ENCODE data around the gene ORC5. TPM values are rescaled to one million over a fixed set of nuclear protein-coding genes. Genes with fewer than 3 reads are reported as not detected.

The ORC5 gene
- total and polyA plus RNA-seq, 2 donors from 2014 or later, result 13.2 to 18.4 TPM

- no peak for TF ChIP-seq CTCF (IDR thresholded peaks at IDR 0.05; ENCODE audit: borderline replicate concordance, extremely low read depth, insufficient read depth)
- Histone ChIP-seq H3K27me3 (ENCODE audit: control insufficient read depth, insufficient read depth, low read length) (no peaks in the 10 kb centered on the region), H3K9ac (ENCODE audit: low read length in 3 of 3) (no peak overlapping the region), H3K4me3 (ENCODE audit: low read length in 3 of 3) (no peak overlapping the region), H3K36me3 (ENCODE audit: control insufficient read depth in 2 of 3, insufficient read depth in 3 of 3, low read length in 3 of 3) (peaks cover 0 to 14% (median 11%) of the 10 kb centered on the region in 3 donors), H3K4me1 (ENCODE audit: control insufficient read depth in 2 of 3, insufficient read depth in 2 of 3, low read depth in 1 of 3, low read length in 3 of 3) (no peaks in the 10 kb centered on the region), H3K27ac (ENCODE audit: low read depth in 2 of 2, low read length in 2 of 2) (no peak overlapping the region), H3K9me3 (ENCODE audit: control insufficient read depth in 2 of 3, insufficient read depth in 1 of 3, low read length in 3 of 3) (no peaks in the 10 kb centered on the region)
- intact Hi-C loops (cut with DNase I), result no loop called here
- FAIRE-seq (no peak), DNase-seq (no peak)
These were observed 71.9 kb downstream of the ORC5 start for GRCh38 chr7:104135760-104136558.

DNA sequence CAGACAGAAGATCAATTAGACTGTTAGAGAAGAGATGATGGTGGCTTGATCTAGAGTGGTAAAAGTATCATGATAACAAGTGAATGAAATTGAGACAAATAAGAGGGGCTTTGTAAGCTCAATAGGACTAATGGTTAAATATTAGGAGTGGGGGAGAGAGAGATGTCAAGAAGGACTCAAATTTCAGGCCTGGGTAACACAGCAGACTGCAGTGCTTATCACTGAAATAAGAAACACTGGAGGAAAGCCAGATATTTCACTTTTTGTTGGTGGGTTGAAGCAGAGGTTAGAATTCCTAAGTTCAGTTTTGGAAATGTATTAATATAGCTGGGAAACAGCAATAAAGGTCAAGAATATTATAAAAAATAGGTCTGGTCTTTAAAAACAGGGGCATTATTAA lies 74.6 kb downstream of the ORC5 start:
- intact Hi-C loops (cut with DNase I), result no loop called here
- no peaks in the 10 kb centered on the region for H3K9me3 ChIP-seq (ENCODE audit: control insufficient read depth in 2 of 3, insufficient read depth in 1 of 3, low read length in 3 of 3)
- H3K4me3 ChIP-seq (ENCODE audit: low read length in 3 of 3), result no peak overlapping the region
- H3K9ac ChIP-seq (ENCODE audit: low read length in 3 of 3), result no peak overlapping the region
- no peak for TF ChIP-seq CTCF (IDR thresholded peaks at IDR 0.05; ENCODE audit: borderline replicate concordance, extremely low read depth, insufficient read depth)
- FAIRE-seq, result no peak
- H3K27ac ChIP-seq (ENCODE audit: low read depth in 2 of 2, low read length in 2 of 2), result no peak overlapping the region
- H3K36me3 ChIP-seq (ENCODE audit: control insufficient read depth in 2 of 3, insufficient read depth in 3 of 3, low read length in 3 of 3), result peaks cover 0 to 23% (median 11%) of the 10 kb centered on the region in 3 donors
- H3K27me3 ChIP-seq (ENCODE audit: control insufficient read depth, insufficient read depth, low read length), result no peaks in the 10 kb centered on the region
- H3K4me1 ChIP-seq (ENCODE audit: control insufficient read depth in 2 of 3, insufficient read depth in 2 of 3, low read depth in 1 of 3, low read length in 3 of 3), result no peaks in the 10 kb centered on the region
- no peak for DNase-seq

DNA sequence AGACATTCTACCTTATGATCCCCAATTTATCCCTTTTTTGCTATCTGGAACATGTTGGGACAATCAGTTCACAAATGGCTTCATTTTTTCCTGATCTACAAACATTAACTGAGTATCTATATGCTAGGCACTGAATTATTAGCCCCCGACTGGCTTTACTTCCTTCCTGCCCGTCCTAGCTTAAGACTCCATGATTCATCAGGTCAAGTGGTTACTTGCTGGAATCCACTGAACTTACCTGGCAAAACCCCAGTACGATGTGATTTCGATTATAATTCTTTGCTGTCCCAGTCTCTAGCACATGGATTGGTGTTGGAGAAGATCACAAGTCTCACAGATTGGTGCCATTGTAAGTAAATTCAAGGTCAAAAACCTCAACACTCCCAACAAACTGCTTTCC lies 77.1 kb downstream of the ORC5 start:
- Histone ChIP-seq H3K4me1 (ENCODE audit: control insufficient read depth in 2 of 3, insufficient read depth in 2 of 3, low read depth in 1 of 3, low read length in 3 of 3) (no peaks in the 10 kb centered on the region), H3K27ac (ENCODE audit: low read depth in 2 of 2, low read length in 2 of 2) (no peak overlapping the region), H3K27me3 (ENCODE audit: control insufficient read depth, insufficient read depth, low read length) (no peaks in the 10 kb centered on the region), H3K9me3 (ENCODE audit: control insufficient read depth in 2 of 3, insufficient read depth in 1 of 3, low read length in 3 of 3) (no peaks in the 10 kb centered on the region), H3K4me3 (ENCODE audit: low read length in 3 of 3) (no peak overlapping the region), H3K9ac (ENCODE audit: low read length in 3 of 3) (no peak overlapping the region), H3K36me3 (ENCODE audit: control insufficient read depth in 2 of 3, insufficient read depth in 3 of 3, low read length in 3 of 3) (peaks cover 0 to 16% (median 4%) of the 10 kb centered on the region in 3 donors)
- intact Hi-C loops (cut with DNase I), result no loop called here
- DNase-seq (no peak), FAIRE-seq (no peak)
- no peak for TF ChIP-seq CTCF (IDR thresholded peaks at IDR 0.05; ENCODE audit: borderline replicate concordance, extremely low read depth, insufficient read depth)

All from kidney (tissue), 14 donors.